HG02938 (cell line): ENCODE data around the gene RAP1A.
"Not testable (repeated sequence)": the region's sequence is repeated elsewhere in the genome, so short reads cannot be mapped to it uniquely, and the experiment has no call there.

Source experiments
- ATAC-seq: cut with Tn5 transposase; IDR thresholded peaks from one replicate; pipeline ENCODE4 v1.9.1; 2021; ENCODE audit warnings: mild to moderate bottlenecking, moderate library complexity; ENCODE audit not compliant: unreplicated experiment

Gene RAP1A

GRCh38 chr1:111625276-111625675, 5.7 kb downstream of the RAP1A start:
- no peak for ATAC-seq

GRCh38 chr1:111628153-111628552, 8.6 kb downstream of the RAP1A start:
- ATAC-seq = no peak

- ATAC-seq = no peak
Measured at GRCh38 chr1:111629190-111629954, 9.8 kb downstream of the RAP1A start.

GRCh38 chr1:111630567-111630966, 11.0 kb downstream of the RAP1A start:
- ATAC-seq = no peak

- ATAC-seq = no peak
Measured at GRCh38 chr1:111631502-111631901, 11.9 kb downstream of the RAP1A start.

- ATAC-seq = not testable (repeated sequence)
Measured at GRCh38 chr1:111632771-111633170, 13.2 kb downstream of the RAP1A start.

GRCh38 chr1:111633736-111634247, 14.2 kb downstream of the RAP1A start:
- ATAC-seq = no peak

GRCh38 chr1:111635324-111636009, 15.9 kb downstream of the RAP1A start:
- ATAC-seq = no peak

- ATAC-seq = no peak
Measured at GRCh38 chr1:111638320-111638719, 18.7 kb downstream of the RAP1A start.

GRCh38 chr1:111639602-111640198, 20.1 kb downstream of the RAP1A start:
- ATAC-seq = no peak

- no peak for ATAC-seq
Measured at GRCh38 chr1:111643097-111643496, 23.5 kb downstream of the RAP1A start.

- ATAC-seq = no peak
Measured at GRCh38 chr1:111643696-111644095, 24.1 kb downstream of the RAP1A start.

- ATAC-seq = no peak
Measured at GRCh38 chr1:111644506-111644905, 24.9 kb downstream of the RAP1A start.

GRCh38 chr1:111647736-111648135, 28.1 kb downstream of the RAP1A start:
- no peak for ATAC-seq

GRCh38 chr1:111648806-111649205, 29.2 kb downstream of the RAP1A start:
- ATAC-seq = no peak

- ATAC-seq = no peak
Measured at GRCh38 chr1:111649227-111649626, 29.6 kb downstream of the RAP1A start.

GRCh38 chr1:111649648-111650047, 30.1 kb downstream of the RAP1A start:
- ATAC-seq = no peak

- no peak for ATAC-seq
Measured at GRCh38 chr1:111653709-111654108, 34.1 kb downstream of the RAP1A start.

GRCh38 chr1:111654839-111655238, 35.2 kb downstream of the RAP1A start:
- no peak for ATAC-seq

- ATAC-seq = no peak
Measured at GRCh38 chr1:111656086-111657017, 36.8 kb downstream of the RAP1A start.

GRCh38 chr1:111658622-111659021, 39.0 kb downstream of the RAP1A start:
- ATAC-seq = no peak
